ENCODE measurements around the gene TUBB. TPM values are rescaled to one million over a fixed set of nuclear protein-coding genes. Genes with fewer than 3 reads are reported as not detected.
A peak's percentile ranks its signal among the peaks of the same experiment; 100 is the strongest.
"Not testable (repeated sequence)": the region's sequence is repeated elsewhere in the genome, so short reads cannot be mapped to it uniquely, and the experiment has no call there.

Gene TUBB
- total RNA-seq, 1 donor from 2014 or later = 179 TPM

DNA sequence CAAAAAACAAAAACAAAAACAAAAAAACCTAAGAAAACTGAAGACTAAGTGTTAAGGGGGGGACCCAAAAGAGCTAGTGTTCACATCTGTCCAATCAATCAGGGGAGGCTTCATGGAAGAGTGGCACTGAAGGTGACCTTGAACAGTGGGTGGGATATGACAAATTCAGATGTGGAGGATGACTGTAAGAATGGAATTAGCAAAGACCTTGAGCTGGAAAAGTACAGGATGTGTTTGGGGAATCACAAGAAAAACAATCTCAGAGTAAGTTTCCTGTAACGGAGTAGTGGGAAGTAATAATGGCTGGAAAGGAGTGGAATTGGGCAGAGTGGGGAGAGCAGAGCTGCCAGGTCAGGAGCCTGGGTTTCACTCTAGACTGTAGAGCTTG is 27.1 kb downstream of the TUBB start:
- ATAC-seq (ENCODE audit: poor library complexity) (no peak), DNase-seq (no peak)
- intact Hi-C loops (cut with DNase I) = loop anchor here (10.0 kb wide), 1 partner anchor 338 kb away; no protein-coding TSS in a partner anchor

GRCh38 chr6:30747902-30748769 is 28.0 kb downstream of the TUBB start:
- no peak for ATAC-seq (ENCODE audit: poor library complexity)
- intact Hi-C loops (cut with DNase I) = loop anchor here (10.0 kb wide), 1 partner anchor 337 kb away; no protein-coding TSS in a partner anchor
- DNase-seq = no peak

DNA sequence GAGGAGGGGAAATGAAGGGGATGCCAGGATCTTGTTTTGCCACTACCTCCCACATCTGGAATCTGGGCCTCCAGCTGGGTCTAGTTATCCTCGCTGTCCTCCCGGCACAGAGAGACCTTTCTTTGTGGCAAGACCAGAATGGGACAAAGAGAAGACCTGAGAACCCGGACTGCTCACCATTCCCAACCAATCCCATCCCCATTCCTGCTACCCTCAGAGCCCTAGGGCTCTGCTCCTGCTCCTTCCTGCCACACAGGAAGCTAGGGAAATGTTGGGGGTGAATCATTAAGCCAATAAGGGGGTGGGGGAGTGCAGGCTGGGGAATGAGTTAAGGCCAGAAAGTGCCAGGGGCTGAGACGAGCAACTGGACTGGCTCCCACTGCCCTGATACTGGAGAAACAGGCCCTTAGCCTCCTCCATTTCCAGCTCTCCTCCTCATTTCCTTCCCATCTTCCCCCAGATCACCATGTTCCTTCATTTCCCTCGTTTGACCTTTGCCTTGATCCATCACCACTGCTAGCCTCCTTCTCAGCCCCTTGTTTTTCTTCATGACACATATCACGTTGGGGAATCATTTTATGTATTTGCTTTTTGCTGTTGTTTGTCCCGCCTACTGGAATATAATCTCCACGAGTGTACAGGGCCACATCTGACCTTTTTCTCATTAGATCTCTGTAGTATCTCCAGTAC is 28.8 kb downstream of the TUBB start:
- intact Hi-C loops (cut with DNase I) = loop anchor here (10.0 kb wide), 1 partner anchor 336 kb away; no protein-coding TSS in a partner anchor
- ATAC-seq (ENCODE audit: poor library complexity) = no peak
- DNase-seq = no peak

- intact Hi-C loops (cut with DNase I) = loop anchor here (10.0 kb wide), 1 partner anchor 335 kb away; no protein-coding TSS in a partner anchor
- no peak for ATAC-seq (ENCODE audit: poor library complexity)
- DNase-seq = no peak
Observed at GRCh38 chr6:30749554-30750378, 29.6 kb downstream of the TUBB start.

DNA sequence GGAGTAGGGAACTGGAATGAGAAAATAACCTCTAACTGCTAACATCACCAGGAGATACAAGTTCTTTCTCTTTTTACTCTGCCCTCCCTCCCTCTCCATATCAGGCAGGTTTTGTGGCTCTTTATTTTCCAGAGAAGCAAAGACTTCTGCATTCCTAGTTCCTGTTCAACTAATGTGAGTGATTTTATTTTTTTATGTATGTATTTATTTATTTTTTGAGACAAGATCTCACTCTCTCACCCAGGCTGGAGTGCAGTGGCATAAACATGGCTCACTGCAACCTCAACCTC is 30.2 kb downstream of the TUBB start:
- intact Hi-C loops (cut with DNase I) = no loop called here
- no peak for ATAC-seq (ENCODE audit: poor library complexity)
- no peak for DNase-seq

DNA sequence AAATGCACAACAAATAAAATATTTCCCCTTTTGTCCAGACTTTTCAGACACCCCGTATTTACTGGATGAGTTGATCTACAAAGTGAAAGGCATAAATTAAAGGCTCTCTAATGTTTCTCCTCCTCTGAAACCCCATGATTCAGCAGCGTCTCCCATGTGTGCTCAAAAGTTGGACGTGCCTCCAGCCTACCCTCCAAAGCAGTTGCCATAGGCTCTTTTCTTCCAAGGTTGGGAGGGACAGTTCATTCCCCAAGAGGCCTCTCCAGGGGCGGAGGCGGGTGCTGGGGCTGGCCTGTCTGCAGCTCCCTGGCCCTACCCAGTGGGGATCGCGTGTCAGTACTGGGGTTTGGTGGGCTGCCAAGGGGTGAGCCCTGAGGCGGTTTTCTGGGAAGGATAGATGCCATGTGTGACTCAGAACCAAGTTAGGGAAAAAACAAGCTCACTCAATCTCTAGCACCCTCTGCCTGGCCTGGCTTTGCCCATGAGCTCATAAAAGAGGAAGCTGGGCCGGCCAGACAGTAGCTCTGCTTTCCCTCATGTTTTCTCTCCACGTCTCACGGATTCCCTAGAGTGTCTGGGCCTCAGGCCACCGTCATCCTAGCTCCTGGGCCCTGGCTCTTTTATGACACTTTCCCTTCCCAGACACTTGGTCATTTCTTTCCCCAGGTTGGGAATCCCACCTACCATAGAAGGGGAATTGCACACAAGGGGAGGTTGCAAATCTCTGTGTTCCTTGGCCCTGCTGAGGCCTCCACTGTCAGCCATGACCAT is 32.2 kb downstream of the TUBB start:
- ATAC-seq (ENCODE audit: poor library complexity) (peak; percentile 93), DNase-seq (peak; percentile 94)
- intact Hi-C loops (cut with DNase I) = no loop called here

DNA sequence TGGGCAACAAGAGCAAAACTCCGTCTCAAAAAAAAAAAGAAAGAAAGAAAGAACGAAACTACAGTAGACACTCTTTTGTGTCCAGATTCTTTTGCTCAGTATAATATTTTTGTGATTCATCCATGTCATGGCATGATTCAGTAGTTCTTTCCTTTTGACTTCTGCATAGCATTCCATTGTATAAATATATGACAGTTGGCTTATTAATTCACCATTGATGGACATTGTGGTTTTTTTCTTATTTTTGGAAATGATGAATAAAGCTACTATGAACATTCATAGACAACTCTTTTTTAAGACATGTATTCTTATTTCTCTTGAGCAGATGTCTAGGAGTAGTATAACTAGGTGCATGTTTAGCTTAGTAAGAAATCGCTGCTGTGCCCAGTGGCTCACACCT is 34.5 kb downstream of the TUBB start:
- no peak for ATAC-seq (ENCODE audit: poor library complexity)
- no peak for DNase-seq
- intact Hi-C loops (cut with DNase I) = no loop called here

DNA sequence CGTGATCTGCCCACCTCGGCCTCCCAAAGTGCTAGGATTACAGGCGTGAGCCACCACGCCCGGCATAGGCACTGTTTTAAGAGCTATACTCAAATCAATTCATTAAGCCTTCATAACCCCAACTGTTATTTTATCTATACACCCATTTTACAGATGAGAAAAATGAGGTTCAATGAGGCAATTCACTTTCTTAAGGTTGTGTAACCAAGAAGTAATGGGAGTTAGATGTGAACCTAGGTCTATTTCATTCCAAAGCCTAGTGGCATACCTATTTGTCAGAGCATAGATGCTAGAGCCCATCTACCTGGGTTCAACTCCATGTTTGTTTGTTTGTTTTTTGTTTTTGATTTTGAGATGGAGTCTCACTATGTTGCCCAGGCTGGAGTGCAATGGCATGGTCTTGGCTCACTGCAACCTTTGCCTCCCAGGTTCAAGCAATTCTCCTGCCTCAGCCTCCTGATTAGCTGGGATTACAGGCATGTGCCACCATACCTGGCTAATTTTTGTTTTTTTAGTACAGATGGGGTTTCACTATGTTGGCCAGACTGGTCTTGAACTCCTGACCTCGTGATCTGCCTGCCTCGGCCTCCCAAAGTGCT is 36.4 kb downstream of the TUBB start:
- ATAC-seq (ENCODE audit: poor library complexity); intact Hi-C loops (cut with DNase I); DNase-seq: not testable (repeated sequence)

- DNase-seq (peak; percentile 66), ATAC-seq (ENCODE audit: poor library complexity) (peak; percentile 45)
- intact Hi-C loops (cut with DNase I) = no loop called here
Observed at GRCh38 chr6:30757261-30757904, 37.2 kb downstream of the TUBB start.

- intact Hi-C loops (cut with DNase I) = no loop called here
- DNase-seq (no peak), ATAC-seq (ENCODE audit: poor library complexity) (no peak)
Observed at GRCh38 chr6:30759575-30760239, 39.6 kb downstream of the TUBB start.

DNA sequence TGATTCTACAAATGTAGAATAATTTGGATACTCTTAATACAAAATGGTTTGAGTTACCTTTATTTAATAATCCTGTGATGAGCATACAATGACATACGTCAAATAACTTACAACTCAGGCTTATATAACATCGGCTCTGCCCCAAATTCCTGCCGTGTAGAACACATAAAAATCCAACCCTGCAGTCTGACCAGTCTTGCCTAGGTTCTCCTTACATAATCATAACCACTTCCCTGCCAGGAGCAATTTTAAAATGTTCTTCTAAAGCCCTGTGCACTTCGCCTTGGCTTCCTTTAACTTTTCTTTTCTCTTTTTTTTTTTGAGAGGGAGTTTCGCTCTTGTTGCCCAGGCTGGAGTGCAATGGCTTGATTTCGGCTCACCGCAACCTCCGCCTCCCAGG is 40.4 kb downstream of the TUBB start:
- intact Hi-C loops (cut with DNase I) = no loop called here
- ATAC-seq (ENCODE audit: poor library complexity) (no peak), DNase-seq (no peak)

DNA sequence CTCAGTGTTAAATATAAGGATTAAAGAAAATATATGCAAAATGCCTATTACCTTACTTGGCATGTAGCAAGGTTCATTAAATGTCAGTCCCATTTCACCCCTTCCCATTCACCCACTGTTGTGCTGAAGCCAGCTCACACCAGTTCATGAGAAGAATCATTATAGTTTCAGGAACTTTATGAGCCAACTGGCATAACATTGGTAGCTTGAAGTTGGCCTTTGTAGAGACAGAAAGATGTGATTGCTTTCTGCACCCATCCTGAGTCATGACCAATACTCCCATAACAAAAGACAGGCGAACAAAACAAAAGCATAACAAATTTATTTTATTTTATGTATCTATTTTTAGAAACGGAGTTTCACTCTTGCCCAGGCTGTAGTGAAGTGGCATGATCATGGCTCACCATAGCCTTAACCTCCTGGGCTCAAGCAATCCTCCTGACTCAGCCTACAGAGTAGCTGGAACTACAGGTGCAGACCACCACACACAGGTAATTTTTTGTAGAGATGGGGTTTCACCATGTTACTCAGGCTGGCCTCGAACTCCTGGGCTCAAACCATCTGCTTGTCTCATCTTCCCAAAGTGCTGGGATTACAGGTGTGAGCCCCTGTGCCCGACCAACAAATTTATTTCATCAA is 41.8 kb downstream of the TUBB start:
- ATAC-seq (ENCODE audit: poor library complexity) (no peak), DNase-seq (no peak)
- intact Hi-C loops (cut with DNase I) = no loop called here

DNA sequence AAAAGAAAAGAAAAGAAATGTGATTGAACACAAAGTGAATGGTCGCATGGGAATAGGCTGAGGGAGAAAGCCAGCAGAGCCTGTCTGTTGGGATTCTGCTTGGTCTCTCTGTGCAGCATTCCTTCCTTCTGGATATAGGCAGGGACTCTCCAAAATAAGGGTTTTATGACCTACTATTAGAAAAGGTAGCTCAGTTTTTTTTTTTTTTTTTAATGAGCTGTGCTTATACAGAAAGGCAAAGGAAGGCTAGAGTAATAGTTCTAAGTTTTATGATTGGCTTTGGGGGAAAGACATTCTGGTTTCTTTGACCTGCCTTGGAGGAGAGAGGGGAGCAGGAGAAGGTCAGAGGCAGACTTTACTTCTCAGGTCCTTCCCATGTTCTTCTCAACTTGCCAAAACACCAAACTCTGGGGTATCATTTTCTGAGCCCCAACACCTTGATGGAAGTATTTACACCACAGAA is 43.0 kb downstream of the TUBB start:
- DNase-seq = no peak
- ATAC-seq (ENCODE audit: poor library complexity) = no peak
- intact Hi-C loops (cut with DNase I) = no loop called here

DNA sequence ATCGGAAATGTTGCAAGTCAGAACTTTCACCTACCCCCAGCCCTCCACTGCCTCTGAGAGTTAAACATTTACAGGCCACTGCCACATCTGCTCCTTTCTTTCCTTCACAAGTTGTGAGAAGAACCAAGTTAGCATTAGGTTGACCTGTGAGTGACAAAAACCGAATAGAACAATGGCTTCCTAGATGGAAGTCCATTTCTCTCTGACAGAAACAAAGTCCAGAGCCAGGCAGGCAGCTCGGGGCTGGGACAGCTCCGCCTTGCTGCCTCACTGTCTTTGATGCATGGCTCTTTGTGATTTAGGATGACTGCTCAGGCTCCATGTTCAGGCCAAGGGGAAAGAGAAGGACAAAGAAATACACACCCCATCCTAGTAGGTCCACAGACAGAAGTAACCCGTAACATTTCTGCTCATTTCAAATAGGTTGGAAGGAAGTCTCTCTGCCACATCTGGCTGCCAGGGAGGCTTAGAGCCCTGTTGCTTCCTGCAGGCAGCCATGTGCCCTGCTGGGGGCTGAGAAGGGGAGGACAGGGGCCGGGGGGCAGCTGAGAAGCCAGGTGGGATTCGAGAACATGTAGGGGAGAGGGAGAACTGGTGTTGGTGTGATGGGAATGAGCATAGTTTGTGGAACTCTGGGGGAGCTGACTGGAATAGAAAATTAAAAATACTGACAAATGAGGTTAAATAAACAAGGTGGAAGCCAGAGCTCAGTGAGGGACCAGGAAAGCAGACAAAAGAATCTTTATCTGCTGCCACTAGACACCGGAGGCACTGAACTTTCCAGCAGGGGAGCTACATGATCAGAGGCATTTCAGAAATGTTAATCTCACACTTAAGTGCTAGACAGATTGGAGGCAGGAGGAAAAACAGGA is 43.7 kb downstream of the TUBB start:
- ATAC-seq (ENCODE audit: poor library complexity) (peak; percentile 76), DNase-seq (no peak)
- intact Hi-C loops (cut with DNase I) = no loop called here

GRCh38 chr6:30764490-30765043 is 44.4 kb downstream of the TUBB start:
- DNase-seq; intact Hi-C loops (cut with DNase I); ATAC-seq (ENCODE audit: poor library complexity): not testable (repeated sequence)
